Dendritic cell treated with granulocyte-macrophage colony-stimulating factor and Interleukin-4, amounts not matched to agents 40 ng/mL and 50 ng/mL, for 4 days (primary cell): ENCODE measurements around the gene ABAT.
"Not testable (repeated sequence)": the region's sequence is repeated elsewhere in the genome, so short reads cannot be mapped to it uniquely, and the experiment has no call there.

ENCODE experiments used
- H3K27ac Mint-ChIP-seq: one replicate; pipeline ENCODE4 v1.8.0; 2022; ENCODE audit warnings: mild to moderate bottlenecking, mixed read lengths
- H3K27me3 Mint-ChIP-seq: one replicate; pipeline ENCODE4 v1.8.0; 2022; ENCODE audit warnings: mild to moderate bottlenecking, mixed read lengths
- H3K36me3 Mint-ChIP-seq: one replicate; pipeline ENCODE4 v1.8.0; 2022; ENCODE audit warnings: low read depth, mixed read lengths
- H3K4me1 Mint-ChIP-seq: one replicate; pipeline ENCODE4 v1.8.0; 2022; ENCODE audit warnings: low read depth, mixed read lengths
- H3K4me3 Mint-ChIP-seq: one replicate; pipeline ENCODE4 v1.8.0; 2022; ENCODE audit warnings: mild to moderate bottlenecking, moderate library complexity, mixed read lengths
- H3K9me3 Mint-ChIP-seq: one replicate; pipeline ENCODE4 v1.8.0; 2022; ENCODE audit warnings: mixed read lengths
- intact Hi-C: fragments of 100-400 bp; cut with micrococcal nuclease; formaldehyde crosslinking; loops from one replicate; pipeline ENCODE4 v1.15.0; 2022

ABAT gene

DNA sequence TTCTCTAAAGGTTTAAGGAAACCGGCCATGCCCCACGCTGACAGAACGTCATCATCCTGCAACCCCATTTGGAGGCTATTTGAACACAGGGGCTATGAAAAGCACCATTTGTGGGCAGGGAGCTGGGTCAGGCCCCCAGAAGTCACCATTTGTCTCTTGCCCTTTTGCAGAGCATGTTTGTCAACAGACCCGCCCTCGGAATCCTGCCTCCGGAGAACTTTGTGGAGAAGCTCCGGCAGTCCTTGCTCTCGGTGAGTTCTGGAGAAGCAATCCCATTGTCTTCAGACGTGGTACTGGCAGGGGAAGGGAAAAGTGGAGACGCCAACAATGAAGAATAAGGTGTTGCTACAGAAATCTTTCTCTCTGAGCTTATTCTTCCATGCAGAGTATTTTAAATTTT is 89.5 kb downstream of the ABAT start:
- Mint-ChIP-seq H3K27me3 (no peaks in the 10 kb centered on the region), H3K4me1 (no peaks in the 10 kb centered on the region), H3K4me3 (no peak overlapping the region), H3K36me3 (peaks cover 85% of the 10 kb centered on the region), H3K9me3 (no peaks in the 10 kb centered on the region), H3K27ac (no peak overlapping the region)
- intact Hi-C loops: no loop called here

DNA sequence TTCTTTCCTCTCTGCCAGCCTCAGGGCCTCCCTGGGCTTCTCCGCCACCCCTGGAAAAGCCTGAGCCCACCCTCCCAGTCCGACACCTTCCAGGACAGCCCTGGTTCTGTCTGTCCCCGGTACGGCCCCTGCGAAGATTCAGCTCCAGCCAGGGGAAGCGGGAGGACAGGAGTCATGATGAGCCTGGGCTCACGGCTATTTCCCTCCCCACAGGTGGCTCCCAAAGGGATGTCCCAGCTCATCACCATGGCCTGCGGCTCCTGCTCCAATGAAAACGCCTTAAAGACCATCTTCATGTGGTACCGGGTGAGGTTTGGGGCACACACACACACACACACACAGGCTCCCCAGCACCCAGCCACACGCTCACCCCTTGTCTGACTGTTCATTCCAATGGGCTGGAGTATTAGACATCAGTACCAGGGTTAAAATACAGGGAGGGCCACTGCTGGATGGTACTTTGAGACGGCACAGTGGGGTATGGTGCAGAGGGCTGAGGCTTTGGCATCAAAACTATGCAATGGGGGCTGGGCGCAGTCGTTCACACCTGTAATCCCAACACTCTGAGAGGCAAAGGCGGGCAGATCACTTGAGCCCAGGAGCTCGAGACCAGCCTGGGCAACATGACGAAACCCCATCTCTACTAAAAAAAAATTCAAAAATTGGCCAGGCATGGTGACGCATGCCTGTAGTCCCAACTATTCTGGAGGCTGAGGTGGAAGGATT is 90.3 kb downstream of the ABAT start:
- Mint-ChIP-seq H3K9me3 (no peaks in the 10 kb centered on the region), H3K4me1 (no peaks in the 10 kb centered on the region), H3K27me3 (no peaks in the 10 kb centered on the region), H3K36me3 (peaks cover 87% of the 10 kb centered on the region), H3K27ac (no peak overlapping the region), H3K4me3 (no peak overlapping the region)
- intact Hi-C loops: no loop called here

DNA sequence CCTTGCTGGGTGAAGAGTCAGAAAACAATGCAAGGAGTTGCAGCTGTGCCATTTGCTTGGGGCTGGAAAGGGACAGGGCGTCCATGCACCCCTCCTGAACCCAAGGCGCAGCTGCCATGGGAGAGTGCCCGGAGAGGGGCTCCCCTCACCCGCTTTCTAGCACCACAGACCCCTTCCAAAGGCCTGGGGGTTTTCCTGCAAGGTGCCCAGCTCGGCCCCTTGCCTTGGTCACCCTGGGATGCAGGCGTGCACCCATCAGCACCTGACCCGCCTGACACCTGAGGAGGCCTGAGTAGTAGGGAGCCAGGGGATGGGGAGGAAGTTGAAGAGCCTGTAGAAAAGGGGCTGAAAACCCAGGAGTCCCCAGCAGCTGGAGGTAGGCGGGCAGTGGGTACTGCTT is 92.8 kb downstream of the ABAT start:
- H3K36me3 Mint-ChIP-seq: peaks cover 88% of the 10 kb centered on the region
- no peaks in the 10 kb centered on the region for H3K4me1 Mint-ChIP-seq
- no peak overlapping the region for H3K27ac Mint-ChIP-seq
- intact Hi-C loops: no loop called here
- H3K4me3 Mint-ChIP-seq: no peak overlapping the region
- H3K9me3 Mint-ChIP-seq: no peaks in the 10 kb centered on the region
- no peaks in the 10 kb centered on the region for H3K27me3 Mint-ChIP-seq

DNA sequence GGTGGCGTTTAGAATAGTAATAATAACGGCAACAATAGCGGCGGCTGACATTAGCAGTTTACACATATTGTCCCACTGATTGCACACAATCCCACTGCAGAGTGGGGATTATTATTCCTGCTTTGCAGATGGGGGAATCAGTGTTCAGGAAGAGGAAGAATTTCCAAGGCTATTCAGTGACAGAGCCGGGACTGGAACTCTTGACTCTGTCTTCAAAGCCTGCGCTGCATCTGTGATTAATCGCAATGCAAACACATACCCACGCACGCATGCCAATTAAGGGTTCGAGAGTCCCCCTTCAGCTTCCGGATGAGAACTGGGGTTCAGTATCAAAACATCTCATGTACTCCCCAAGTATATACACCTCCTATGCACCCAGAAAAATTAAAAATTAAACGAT is 93.9 kb downstream of the ABAT start:
- H3K4me3 Mint-ChIP-seq: no peak overlapping the region
- peaks cover 99% of the 10 kb centered on the region for H3K36me3 Mint-ChIP-seq
- H3K9me3 Mint-ChIP-seq: no peaks in the 10 kb centered on the region
- no peak overlapping the region for H3K27ac Mint-ChIP-seq
- no peaks in the 10 kb centered on the region for H3K27me3 Mint-ChIP-seq
- no peaks in the 10 kb centered on the region for H3K4me1 Mint-ChIP-seq
- intact Hi-C loops: no loop called here

DNA sequence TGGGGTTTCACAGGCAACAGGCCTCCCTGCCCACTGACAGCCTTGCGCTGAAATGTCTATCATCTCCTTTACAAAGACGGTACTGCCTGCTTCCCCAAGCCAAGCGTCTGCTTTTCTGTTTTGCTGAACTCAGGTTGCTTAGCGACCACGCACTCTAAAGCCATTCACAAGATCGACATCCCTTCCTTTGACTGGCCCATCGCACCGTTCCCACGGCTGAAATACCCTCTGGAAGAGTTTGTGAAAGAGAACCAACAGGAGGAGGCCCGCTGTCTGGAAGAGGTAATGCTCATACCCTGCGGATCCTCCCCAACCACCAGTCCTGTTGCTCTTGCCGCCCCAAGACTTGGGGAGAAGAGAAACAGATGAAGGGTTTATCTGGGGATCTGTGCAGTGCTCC is 94.3 kb downstream of the ABAT start:
- peaks cover 100% of the 10 kb centered on the region for H3K36me3 Mint-ChIP-seq
- H3K27ac Mint-ChIP-seq: no peak overlapping the region
- intact Hi-C loops: no loop called here
- H3K4me1 Mint-ChIP-seq: no peaks in the 10 kb centered on the region
- no peak overlapping the region for H3K4me3 Mint-ChIP-seq
- H3K27me3 Mint-ChIP-seq: no peaks in the 10 kb centered on the region
- H3K9me3 Mint-ChIP-seq: no peaks in the 10 kb centered on the region

DNA sequence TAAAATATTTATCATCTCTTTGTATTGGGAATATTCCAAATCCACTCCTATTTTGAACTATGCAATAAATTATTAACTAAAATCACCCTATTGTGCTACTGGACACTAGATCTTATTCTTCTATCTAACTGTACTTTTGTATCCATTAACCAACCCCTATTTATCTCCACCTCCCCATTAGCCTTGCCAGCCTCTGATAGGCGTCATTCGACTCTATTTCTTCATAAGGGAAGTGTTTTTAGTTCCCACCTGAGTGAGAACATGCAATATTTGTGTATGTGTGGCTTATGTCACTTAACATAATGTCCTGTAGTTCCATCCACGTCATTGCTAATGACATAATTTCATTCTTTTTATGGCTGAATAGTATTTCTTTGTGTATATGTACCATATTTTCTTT is 99.1 kb downstream of the ABAT start:
- H3K27me3 Mint-ChIP-seq: no peaks in the 10 kb centered on the region
- intact Hi-C loops: no loop called here
- no peak overlapping the region for H3K27ac Mint-ChIP-seq
- H3K36me3 Mint-ChIP-seq: peaks cover 97% of the 10 kb centered on the region
- no peak overlapping the region for H3K4me3 Mint-ChIP-seq
- H3K9me3 Mint-ChIP-seq: no peaks in the 10 kb centered on the region
- H3K4me1 Mint-ChIP-seq: no peaks in the 10 kb centered on the region

DNA sequence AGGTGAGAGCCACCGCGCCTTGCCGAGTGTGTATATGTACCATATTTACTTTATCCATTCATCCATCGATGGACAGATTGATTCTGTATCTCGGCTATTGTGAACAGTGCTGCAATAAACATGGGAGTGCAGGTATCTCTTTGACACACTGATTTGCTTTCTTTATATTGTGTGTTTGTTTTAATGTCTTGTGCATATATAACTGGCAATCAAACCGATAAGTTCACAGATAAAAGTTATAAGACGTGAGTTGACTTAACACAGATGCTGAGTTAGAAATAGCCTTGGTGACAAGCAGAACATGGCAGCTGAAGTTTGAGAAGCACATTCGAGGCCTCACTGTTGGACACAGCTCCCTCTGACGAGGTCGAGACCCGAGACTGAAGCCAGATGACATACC is 99.8 kb downstream of the ABAT start:
- Mint-ChIP-seq H3K27me3 (no peaks in the 10 kb centered on the region), H3K27ac (no peak overlapping the region), H3K4me1 (no peaks in the 10 kb centered on the region), H3K9me3 (no peaks in the 10 kb centered on the region), H3K36me3 (peaks cover 97% of the 10 kb centered on the region), H3K4me3 (no peak overlapping the region)
- intact Hi-C loops: no loop called here

DNA sequence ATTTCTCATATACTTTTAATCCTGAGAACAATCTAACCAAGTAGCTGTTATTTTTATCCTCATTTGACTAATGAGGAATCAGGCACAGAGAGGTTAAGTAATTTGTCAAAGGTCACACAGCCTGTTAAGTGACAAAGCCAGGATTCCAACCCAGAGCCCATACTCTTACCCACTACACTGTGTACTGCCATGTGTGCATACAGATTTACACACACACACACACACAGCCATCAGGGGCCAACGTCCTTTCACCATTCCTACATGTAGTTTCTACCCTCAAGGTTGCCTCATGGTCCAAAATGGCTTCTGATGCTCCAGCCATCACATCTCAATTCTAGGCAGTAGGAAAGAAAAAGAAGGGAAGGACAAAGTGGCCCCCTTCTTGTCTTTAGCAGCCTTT is 100.9 kb downstream of the ABAT start:
- no peak overlapping the region for H3K27ac Mint-ChIP-seq
- no peaks in the 10 kb centered on the region for H3K27me3 Mint-ChIP-seq
- intact Hi-C loops: no loop called here
- peaks cover 97% of the 10 kb centered on the region for H3K36me3 Mint-ChIP-seq
- no peak overlapping the region for H3K4me3 Mint-ChIP-seq
- no peaks in the 10 kb centered on the region for H3K9me3 Mint-ChIP-seq
- no peaks in the 10 kb centered on the region for H3K4me1 Mint-ChIP-seq

DNA sequence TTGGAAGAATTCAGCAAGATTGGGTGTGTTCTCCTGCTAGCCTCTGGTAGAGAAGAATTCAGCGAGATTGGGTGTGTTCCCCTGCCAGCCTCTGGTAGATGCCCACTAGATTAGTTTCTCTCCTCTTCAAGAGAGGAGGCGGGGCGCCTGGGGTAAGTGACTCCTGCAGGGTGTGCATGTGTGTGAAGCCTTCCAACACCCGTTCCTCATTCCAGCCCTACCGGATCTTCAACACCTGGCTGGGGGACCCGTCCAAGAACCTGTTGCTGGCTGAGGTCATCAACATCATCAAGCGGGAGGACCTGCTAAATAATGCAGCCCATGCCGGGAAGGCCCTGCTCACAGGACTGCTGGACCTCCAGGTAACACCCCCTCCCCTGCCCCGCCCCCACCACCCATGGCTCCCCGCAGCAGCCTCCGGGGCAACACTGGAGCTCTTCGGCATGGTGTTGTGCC is 101.7 kb downstream of the ABAT start:
- Mint-ChIP-seq H3K9me3 (no peaks in the 10 kb centered on the region), H3K4me3 (no peak overlapping the region), H3K4me1 (no peaks in the 10 kb centered on the region), H3K27me3 (no peaks in the 10 kb centered on the region), H3K36me3 (peaks cover 97% of the 10 kb centered on the region), H3K27ac (no peak overlapping the region)
- intact Hi-C loops: no loop called here

DNA sequence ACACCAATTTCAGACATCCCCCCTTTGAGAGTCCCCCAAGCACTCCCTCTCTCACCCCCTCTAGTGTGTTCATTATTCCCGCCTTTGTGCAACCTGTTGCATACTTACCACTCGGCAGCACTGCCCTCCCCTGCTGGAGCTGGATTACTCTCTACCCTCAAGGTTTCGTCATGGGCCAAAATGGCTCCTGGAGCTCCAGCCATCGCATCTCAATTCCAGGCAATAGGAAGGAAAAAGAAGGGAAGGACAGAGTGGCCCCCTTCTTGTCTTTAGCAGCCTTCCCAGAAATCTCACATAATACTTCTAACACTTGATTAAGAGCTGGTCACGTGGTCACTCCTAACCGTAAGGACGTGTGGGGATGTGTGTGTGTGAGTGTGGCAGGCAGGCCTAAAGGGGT is 102.8 kb downstream of the ABAT start:
- Mint-ChIP-seq H3K4me3 (no peak overlapping the region), H3K27me3 (no peaks in the 10 kb centered on the region), H3K36me3 (peaks cover 97% of the 10 kb centered on the region), H3K9me3 (no peaks in the 10 kb centered on the region), H3K27ac (no peak overlapping the region), H3K4me1 (no peaks in the 10 kb centered on the region)
- intact Hi-C loops: no loop called here

DNA sequence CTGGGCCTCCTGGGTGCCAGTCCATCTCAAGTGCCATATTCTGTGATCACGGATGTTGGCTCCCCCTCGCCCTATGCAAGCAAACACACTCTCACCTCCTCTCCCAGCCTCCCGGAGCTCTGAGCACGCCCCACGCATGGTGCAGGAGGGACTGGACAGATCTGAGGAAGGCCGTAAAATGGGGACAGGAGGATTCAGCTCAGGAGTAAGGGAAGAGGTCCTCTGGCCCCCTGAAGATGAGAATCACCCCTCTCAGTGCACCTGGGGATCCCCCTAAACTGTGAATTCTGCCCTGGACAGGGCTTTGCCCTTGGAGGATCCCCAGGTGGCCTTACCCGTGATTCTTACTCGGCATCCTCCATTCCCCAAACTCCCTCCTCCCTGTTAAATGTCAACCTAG is 107.4 kb downstream of the ABAT start:
- Mint-ChIP-seq H3K27me3 (no peaks in the 10 kb centered on the region), H3K4me1 (no peaks in the 10 kb centered on the region), H3K27ac (no peak overlapping the region), H3K36me3 (peaks cover 67% of the 10 kb centered on the region), H3K9me3 (no peaks in the 10 kb centered on the region), H3K4me3 (no peak overlapping the region)
- intact Hi-C loops: no loop called here

DNA sequence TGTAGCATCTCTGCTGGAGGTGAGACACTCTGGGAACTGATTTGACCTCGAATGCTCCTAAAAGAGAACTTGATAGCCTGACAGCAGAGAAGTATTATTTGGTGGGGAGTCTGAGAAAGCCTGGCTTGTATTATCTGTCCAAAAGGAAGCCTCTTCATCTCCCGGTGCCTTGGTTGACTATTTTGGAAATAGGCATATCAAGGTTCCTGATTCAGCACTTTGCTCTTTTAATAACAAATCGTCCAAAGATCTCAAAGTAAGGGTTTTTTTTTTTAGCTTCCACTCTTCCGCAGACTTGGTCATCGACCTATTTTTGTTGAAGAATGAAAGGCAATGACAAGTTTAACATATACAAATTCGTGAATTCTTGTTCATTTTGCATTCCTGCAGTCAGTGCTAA is 108.3 kb downstream of the ABAT start:
- Mint-ChIP-seq H3K27ac (no peak overlapping the region), H3K4me3 (no peak overlapping the region), H3K9me3 (no peaks in the 10 kb centered on the region)

DNA sequence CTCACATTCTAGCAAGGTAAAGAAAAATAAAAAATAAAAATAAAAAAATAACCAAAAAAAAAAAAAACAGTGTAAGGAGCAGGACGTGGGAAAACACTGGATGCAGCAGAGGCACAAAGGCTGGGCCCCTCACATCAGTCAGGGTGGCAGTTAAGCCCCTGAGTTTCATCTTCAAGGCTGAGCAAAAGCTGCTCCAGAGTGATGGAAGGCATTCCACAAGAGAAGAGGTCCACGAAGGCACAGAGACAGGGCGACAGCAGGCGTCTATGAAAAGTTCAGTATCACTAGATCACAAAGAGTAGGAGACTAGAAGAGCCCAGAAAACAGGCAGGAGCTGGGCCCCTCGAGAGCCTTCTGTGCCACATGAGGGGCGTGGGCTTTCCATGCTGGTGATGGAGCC is 111.0 kb downstream of the ABAT start:
- Mint-ChIP-seq H3K36me3 (peaks cover 31% of the 10 kb centered on the region), H3K4me1 (no peaks in the 10 kb centered on the region), H3K9me3 (no peaks in the 10 kb centered on the region), H3K4me3 (no peak overlapping the region), H3K27me3 (no peaks in the 10 kb centered on the region), H3K27ac (no peak overlapping the region)
- intact Hi-C loops: no loop called here

More for the DNA sequence above, 108.3 kb downstream of the ABAT start:
- Mint-ChIP-seq H3K36me3 (peaks cover 59% of the 10 kb centered on the region), H3K4me1 (no peaks in the 10 kb centered on the region), H3K27me3 (no peaks in the 10 kb centered on the region)
- intact Hi-C loops: no loop called here

DNA sequence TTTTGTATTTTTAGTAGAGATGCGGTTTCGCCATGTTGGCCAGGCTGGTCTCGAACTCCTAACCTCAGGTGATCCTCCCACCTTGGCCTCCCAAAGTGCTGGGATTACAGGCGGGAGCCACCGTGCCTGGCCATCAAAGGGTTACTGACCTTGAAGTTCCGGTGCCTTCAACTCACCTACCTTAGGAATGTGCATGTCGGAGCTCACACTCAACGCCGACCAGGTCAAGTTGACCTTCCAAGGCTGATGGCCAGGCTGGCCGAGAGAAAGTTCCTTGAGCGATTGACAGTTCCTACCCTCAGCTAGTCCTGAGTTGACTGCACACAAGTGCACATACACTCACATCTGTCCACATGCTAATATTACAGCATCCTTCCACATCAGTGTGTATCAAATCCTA is 111.9 kb downstream of the ABAT start:
- H3K4me1 Mint-ChIP-seq, intact Hi-C loops, H3K27me3 Mint-ChIP-seq, H3K4me3 Mint-ChIP-seq, H3K9me3 Mint-ChIP-seq, H3K27ac Mint-ChIP-seq: not testable (repeated sequence)
- peaks cover 22% of the 10 kb centered on the region for H3K36me3 Mint-ChIP-seq

DNA sequence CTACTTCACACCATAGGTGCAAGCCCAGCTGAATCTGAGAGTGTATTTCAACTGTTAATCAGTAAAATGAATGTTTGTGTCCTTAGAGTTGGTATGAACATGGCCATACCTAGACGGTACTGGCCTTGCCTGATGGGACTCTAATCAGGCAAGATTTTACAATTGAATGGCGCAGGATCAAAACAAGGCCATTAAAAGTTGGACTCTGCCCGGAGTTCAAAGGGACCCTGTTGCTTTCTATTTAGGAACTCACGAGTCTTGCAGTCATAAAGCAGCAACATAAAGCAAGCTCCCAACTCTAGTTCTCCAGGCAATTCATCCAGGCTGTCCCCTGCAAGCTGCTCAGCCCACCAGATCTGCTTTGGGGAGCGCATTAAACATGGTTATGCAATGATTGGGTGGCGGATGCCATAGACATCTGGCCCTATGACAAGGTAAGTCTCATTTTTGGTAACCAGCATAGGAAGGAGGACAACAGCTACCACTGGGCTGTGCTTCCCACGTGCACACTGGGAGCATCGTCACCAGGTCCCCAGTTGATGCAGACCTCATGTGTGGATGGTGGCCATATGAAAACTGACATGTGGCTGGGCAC is 114.3 kb downstream of the ABAT start:
- no peaks in the 10 kb centered on the region for H3K9me3 Mint-ChIP-seq
- H3K27me3 Mint-ChIP-seq: no peaks in the 10 kb centered on the region
- intact Hi-C loops: no loop called here

More for the DNA sequence above, 114.3 kb downstream of the ABAT start:
- no peaks in the 10 kb centered on the region for H3K36me3 Mint-ChIP-seq
- H3K4me3 Mint-ChIP-seq: no peak overlapping the region
- H3K27ac Mint-ChIP-seq: no peak overlapping the region
- no peaks in the 10 kb centered on the region for H3K4me1 Mint-ChIP-seq
